Body of pancreas (tissue), 4 donors: ENCODE data around the gene QSOX1. TPM values are rescaled to one million over a fixed set of nuclear protein-coding genes. Genes with fewer than 3 reads are reported as not detected.

Experiments
- ATAC-seq: fragments of 150-250 bp; one replicate; pipeline ENCODE4 v1.9.1; 2016
- DNase-seq, 4 donors: peaks; one replicate each; pipeline ENCODE4 v3.0.0-alpha.2; 2019
- H3K27ac ChIP-seq, 4 donors: fragments of 200-600 bp; sonication (generic); 1 replicate in 3 of 4; 2 replicates in 1 of 4; pipeline versions ENCODE4 v1.5.1 to v1.6.1; 2016 to 2019; ENCODE audit warnings: mild to moderate bottlenecking in 1 of 4, mixed read lengths in 1 of 4, moderate library complexity in 1 of 4
- H3K27me3 ChIP-seq, 2 donors: fragments of 200-600 bp; sonication (generic); one replicate each; pipeline ENCODE4 v1.6.0; 2016; ENCODE audit warnings: mild to moderate bottlenecking in 1 of 2
- H3K36me3 ChIP-seq, 2 donors: fragments of 200-600 bp; sonication (generic); replicated peaks in 1 of 2; 2 replicates each; pipeline ENCODE4 v1.5.1; 2016; ENCODE audit warnings: low read depth in 2 of 2; ENCODE audit not compliant: insufficient read depth in 1 of 2
- H3K4me1 ChIP-seq: fragments of 200-600 bp; sonication (generic); one replicate; pipeline ENCODE4 v1.6.0; 2016
- H3K4me3 ChIP-seq, 2 donors: fragments of 200-600 bp; sonication (generic); 1 replicate in 1 of 2; 2 replicates in 1 of 2; pipeline ENCODE4 v1.5.1; 2016 to 2019
- H3K9me3 ChIP-seq, 3 donors: fragments of 200-600 bp; sonication (generic); 1 replicate in 2 of 3; 2 replicates in 1 of 3; pipeline ENCODE4 v1.5.1; 2016
- POLR2A ChIP-seq, 3 donors: fragments of 450-650 bp; IDR thresholded peaks; one replicate each; pipeline ENCODE4 v1.6.1; 2016; ENCODE audit warnings: antibody characterized with exemption in 3 of 3, mild to moderate bottlenecking in 2 of 3
- WGBS, 2 donors: methylation state at CpG; one replicate each; pipeline ENCODE4 v1.1.5; 2017; 5-methylcytosine and 5-hydroxymethylcytosine counted together
- intact Hi-C: fragments of 100-400 bp; cut with DNase I; formaldehyde crosslinking; loops from one replicate; pipeline ENCODE4 v1.15.1; 2023
- total RNA-seq, 2 donors: library from RNA; depleted of rRNA; stranded (reverse); fragments of >200 nt; gene quantifications; one replicate each; pipeline ENCODE4 v1.1.0, GENCODE V29; 2016
- TF ChIP-seq, protein P1 (sequence below), 7 experiments: fragments of 450-650 bp in 4 of 7; fragments of 200-600 bp in 3 of 7; sonication (generic) in 3 of 7; IDR thresholded peaks; one replicate each; pipeline ENCODE4 v1.5.1; 2016 to 2019; ENCODE audit warnings: antibody characterized with exemption in 7 of 7

QSOX1 gene
- total RNA-seq, 2 donors from 2014 or later, result 61.5 to 192 TPM

- Histone ChIP-seq H3K4me1 (no peaks in the 10 kb centered on the region), H3K4me3 (no peak overlapping the region), H3K36me3 (no peaks in the 10 kb centered on the region), H3K9me3 (no peaks in the 10 kb centered on the region), H3K27ac (no peak overlapping the region), H3K27me3 (peaks cover 0 to 12% of the 10 kb centered on the region in 2 donors)
- ATAC-seq, result no peak
- 60 to 65% methylated on average over 8 of the region's 8 CpGs for WGBS, 2 donors
- no peak for DNase-seq
- TF ChIP-seq POLR2A (IDR thresholded peaks at IDR 0.05), result no peak
- TF ChIP-seq, protein P1, sequence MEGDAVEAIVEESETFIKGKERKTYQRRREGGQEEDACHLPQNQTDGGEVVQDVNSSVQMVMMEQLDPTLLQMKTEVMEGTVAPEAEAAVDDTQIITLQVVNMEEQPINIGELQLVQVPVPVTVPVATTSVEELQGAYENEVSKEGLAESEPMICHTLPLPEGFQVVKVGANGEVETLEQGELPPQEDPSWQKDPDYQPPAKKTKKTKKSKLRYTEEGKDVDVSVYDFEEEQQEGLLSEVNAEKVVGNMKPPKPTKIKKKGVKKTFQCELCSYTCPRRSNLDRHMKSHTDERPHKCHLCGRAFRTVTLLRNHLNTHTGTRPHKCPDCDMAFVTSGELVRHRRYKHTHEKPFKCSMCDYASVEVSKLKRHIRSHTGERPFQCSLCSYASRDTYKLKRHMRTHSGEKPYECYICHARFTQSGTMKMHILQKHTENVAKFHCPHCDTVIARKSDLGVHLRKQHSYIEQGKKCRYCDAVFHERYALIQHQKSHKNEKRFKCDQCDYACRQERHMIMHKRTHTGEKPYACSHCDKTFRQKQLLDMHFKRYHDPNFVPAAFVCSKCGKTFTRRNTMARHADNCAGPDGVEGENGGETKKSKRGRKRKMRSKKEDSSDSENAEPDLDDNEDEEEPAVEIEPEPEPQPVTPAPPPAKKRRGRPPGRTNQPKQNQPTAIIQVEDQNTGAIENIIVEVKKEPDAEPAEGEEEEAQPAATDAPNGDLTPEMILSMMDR (IDR thresholded peaks at IDR 0.05), result no peak
- intact Hi-C loops, result no loop called here
Measured at GRCh38 chr1:180241716-180242544, 87.3 kb downstream of the QSOX1 start.

DNA sequence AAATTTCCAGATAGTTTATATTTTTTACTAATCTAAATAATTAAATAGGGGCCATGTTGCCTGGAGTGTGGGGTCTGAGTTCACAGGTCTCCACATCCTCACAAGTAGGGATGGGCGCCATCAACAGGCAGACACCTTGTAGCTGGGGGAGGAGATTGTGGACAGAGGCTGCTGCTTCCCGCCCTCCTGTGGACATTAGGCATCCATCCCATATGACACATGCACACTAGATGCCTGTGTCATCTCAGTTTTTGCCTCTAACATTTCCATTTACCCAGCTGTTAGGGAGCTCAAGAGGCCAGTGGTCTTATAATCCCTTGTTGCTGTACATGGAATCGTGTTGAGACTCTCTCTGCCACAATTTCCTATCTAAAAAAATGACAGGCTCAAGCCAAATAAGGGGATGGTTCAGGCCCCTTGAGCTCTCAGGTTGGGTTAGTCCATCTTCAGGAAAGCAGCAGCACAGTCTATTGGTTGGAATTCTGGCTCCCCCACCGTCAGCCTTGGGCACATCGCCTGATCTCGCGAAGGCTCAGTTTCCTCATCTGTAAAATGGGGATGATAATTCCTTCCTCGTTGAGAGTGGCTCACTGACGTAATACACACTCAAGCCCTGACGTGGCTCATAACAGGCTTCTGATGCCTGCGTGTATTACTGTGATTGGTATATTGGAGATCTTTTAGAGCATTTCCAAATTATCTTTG, 89.0 kb downstream of the QSOX1 start:
- DNase-seq (no peak), ATAC-seq (no peak)
- no peaks in the 10 kb centered on the region for H3K4me1 ChIP-seq
- WGBS, 2 donors, result 80 to 86% methylated on average over 11 of the region's 11 CpGs
- H3K36me3 ChIP-seq, result no peaks in the 10 kb centered on the region
- no peak overlapping the region for H3K4me3 ChIP-seq
- H3K9me3 ChIP-seq, result no peaks in the 10 kb centered on the region
- intact Hi-C loops, result no loop called here
- TF ChIP-seq POLR2A (IDR thresholded peaks at IDR 0.05), result no peak
- TF ChIP-seq, protein P1 (IDR thresholded peaks at IDR 0.05), result no peak
- H3K27ac ChIP-seq, result no peak overlapping the region
- no peaks in the 10 kb centered on the region for H3K27me3 ChIP-seq

- H3K9me3 ChIP-seq, result no peaks in the 10 kb centered on the region
- no peak overlapping the region for H3K4me3 ChIP-seq
- 83% methylated on average over 2 to 6 of the region's 6 CpGs for WGBS, 2 donors
- DNase-seq (no peak), ATAC-seq (no peak)
- no peaks in the 10 kb centered on the region for H3K4me1 ChIP-seq
- H3K36me3 ChIP-seq, result no peaks in the 10 kb centered on the region
- intact Hi-C loops, result no loop called here
- H3K27ac ChIP-seq, result no peak overlapping the region
- H3K27me3 ChIP-seq, result no peaks in the 10 kb centered on the region
- TF ChIP-seq, protein P1 (IDR thresholded peaks at IDR 0.05), result no peak
- TF ChIP-seq POLR2A (IDR thresholded peaks at IDR 0.05), result no peak
Measured at GRCh38 chr1:180244840-180245239, 90.2 kb downstream of the QSOX1 start.

GRCh38 chr1:180246579-180246978, 91.9 kb downstream of the QSOX1 start:
- ATAC-seq (no peak), DNase-seq (no peak)
- no peak overlapping the region for H3K4me3 ChIP-seq
- no peaks in the 10 kb centered on the region for H3K36me3 ChIP-seq
- H3K27ac ChIP-seq, result no peak overlapping the region
- WGBS, 2 donors, result 81 to 82% methylated on average over 5 of the region's 5 CpGs
- TF ChIP-seq POLR2A (IDR thresholded peaks at IDR 0.05), result no peak
- TF ChIP-seq, protein P1 (IDR thresholded peaks at IDR 0.05), result no peak
- no peaks in the 10 kb centered on the region for H3K4me1 ChIP-seq
- intact Hi-C loops, result no loop called here
- no peaks in the 10 kb centered on the region for H3K27me3 ChIP-seq
- H3K9me3 ChIP-seq, result no peaks in the 10 kb centered on the region
